ENCODE data around the gene TOR3A. TPM values are rescaled to one million over a fixed set of nuclear protein-coding genes. Genes with fewer than 3 reads are reported as not detected.

TOR3A gene
- total and polyA plus RNA-seq, 2 donors (not counting 1 experiment from before 2014, with no cell fraction given): 49.9 to 65.6 TPM

DNA sequence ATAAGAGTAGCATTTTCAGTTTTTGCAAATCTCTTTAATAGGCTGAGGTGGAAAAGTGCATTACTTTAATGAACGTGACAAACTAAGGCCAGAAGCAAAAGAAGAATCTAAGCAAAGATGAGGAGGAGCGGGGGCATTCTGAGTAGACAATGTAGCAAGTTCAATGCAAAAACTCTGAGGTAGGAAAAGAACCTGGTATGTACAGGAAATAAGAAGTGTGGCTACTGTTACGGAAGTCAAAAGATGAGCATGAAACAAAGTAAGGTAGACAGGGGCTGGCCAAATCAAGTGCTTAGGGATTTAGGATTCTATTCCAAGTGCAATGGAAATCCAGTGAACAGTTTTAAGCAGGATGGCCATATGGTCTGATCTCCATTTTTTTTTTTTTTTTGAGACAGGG is 63.7 kb downstream of the TOR3A start:
- peaks cover 12 to 16% of the 10 kb centered on the region in 2 donors for H3K4me1 ChIP-seq (ENCODE audit: control insufficient read depth in 2 of 2, insufficient read depth in 2 of 2, low read length in 2 of 2)
- ATAC-seq (ENCODE audit: low read depth) (no peak), DNase-seq (no peak)
- no peaks in the 10 kb centered on the region for H3K27me3 Mint-ChIP-seq
- H3K79me2 ChIP-seq (ENCODE audit: control insufficient read depth, insufficient read depth, low read length): peaks cover 6% of the 10 kb centered on the region
- 100% methylated on average over 3 of the region's 3 CpGs for WGBS (ENCODE audit: insufficient coverage)
- H3K4me2 ChIP-seq (replicated peaks; ENCODE audit: low read depth, low read length, poor library complexity, severe bottlenecking): no peak overlapping the region
- peaks cover 0 to 5% (median 0%) of the 10 kb centered on the region in 3 donors for H3K9me3 ChIP-seq (ENCODE audit: control extremely low read depth in 1 of 3, control insufficient read depth in 2 of 3, insufficient read depth in 1 of 3, low read length in 2 of 3)
- ChIA-PET CTCF (no interaction called here), POLR2A (no interaction called here)
- no peak overlapping the region for H3K9ac ChIP-seq (ENCODE audit: low read length)
- intact Hi-C loops (cut with micrococcal nuclease): no loop called here
- no peak overlapping the region for H3K27ac ChIP-seq (ENCODE audit: low read length in 2 of 2)
- H3K27me3 ChIP-seq (replicated peaks in 1 of 4; ENCODE audit: control extremely low read depth in 1 of 4, control insufficient read depth in 3 of 4, insufficient read depth in 4 of 4, low read length in 3 of 4): no peaks in the 10 kb centered on the region
- H3K9me3 Mint-ChIP-seq (ENCODE audit: insufficient read depth): peaks cover 4% of the 10 kb centered on the region
- TF ChIP-seq EZH2 (IDR thresholded peaks at IDR 0.05; ENCODE audit: borderline replicate concordance, insufficient read depth, low read depth, low read length, poor library complexity, severe bottlenecking) (no peak), CTCF (IDR thresholded peaks at IDR 0.05) (no peak)
- no peaks in the 10 kb centered on the region for H4K20me1 ChIP-seq (ENCODE audit: control insufficient read depth, insufficient read depth, low read length, poor library complexity, severe bottlenecking)
- H3K4me3 Mint-ChIP-seq: no peak overlapping the region
- peaks cover 18% of the 10 kb centered on the region for H3K4me1 Mint-ChIP-seq
- no peak overlapping the region for H3K4me3 ChIP-seq (ENCODE audit: control extremely low read depth in 1 of 5, extremely low read depth in 1 of 5, insufficient read depth in 1 of 5, low read depth in 2 of 5, low read length in 4 of 5)
- H3K27ac Mint-ChIP-seq: no peak overlapping the region
- H3K36me3 ChIP-seq (replicated peaks in 1 of 2; ENCODE audit: control extremely low read depth in 1 of 2, control insufficient read depth in 1 of 2, extremely low read depth in 1 of 2, insufficient read depth in 2 of 2, low read length in 1 of 2): peaks cover 0 to 4% of the 10 kb centered on the region in 2 experiments
- H2AFZ ChIP-seq (ENCODE audit: insufficient read depth, low read depth, low read length, poor library complexity, severe bottlenecking): no peak overlapping the region

Small RNA genes within 50 kb of the gene (small RNA-seq; reads per million reads assigned to genes)
- gene AL512326.3 (ENCODE audit: insufficient read length, low read depth, low replicate concordance): not detected

Other genes starting within 250 kb of the TOR3A start
- gene ANGPTL1, start 211.0 kb upstream of the TOR3A start, total RNA-seq: not detected in 2 replicates
- gene ANGPTL1, start 211.0 kb upstream of the TOR3A start, polyA plus RNA-seq: not detected in 2 replicates
- 28.5 and 32.8 TPM in 2 replicates for gene FAM20B, start 56.2 kb upstream of the TOR3A start, total RNA-seq
- 5.2 and 7.5 TPM in 2 replicates for gene FAM20B, start 56.2 kb upstream of the TOR3A start, polyA plus RNA-seq
- gene ABL2, start 147.6 kb downstream of the TOR3A start, total RNA-seq: 20.0 and 20.7 TPM in 2 replicates
- gene ABL2, start 147.6 kb downstream of the TOR3A start, polyA plus RNA-seq: 2.6 and 4.0 TPM in 2 replicates
- gene SOAT1, start 211.7 kb downstream of the TOR3A start, total RNA-seq: 25.1 and 27.1 TPM in 2 replicates
- gene SOAT1, start 211.7 kb downstream of the TOR3A start, polyA plus RNA-seq: 3.1 and 5.1 TPM in 2 replicates

All from B cell (primary cell).